GM19351 (cell line): ENCODE data around the gene RNF207.
A peak's percentile ranks its signal among the peaks of the same experiment; 100 is the strongest.

Experiments used
- ATAC-seq: cut with Tn5 transposase; IDR thresholded peaks from one replicate; pipeline ENCODE4 v1.9.1; 2021; ENCODE audit warnings: mild to moderate bottlenecking, moderate library complexity; ENCODE audit not compliant: unreplicated experiment

Gene RNF207

DNA sequence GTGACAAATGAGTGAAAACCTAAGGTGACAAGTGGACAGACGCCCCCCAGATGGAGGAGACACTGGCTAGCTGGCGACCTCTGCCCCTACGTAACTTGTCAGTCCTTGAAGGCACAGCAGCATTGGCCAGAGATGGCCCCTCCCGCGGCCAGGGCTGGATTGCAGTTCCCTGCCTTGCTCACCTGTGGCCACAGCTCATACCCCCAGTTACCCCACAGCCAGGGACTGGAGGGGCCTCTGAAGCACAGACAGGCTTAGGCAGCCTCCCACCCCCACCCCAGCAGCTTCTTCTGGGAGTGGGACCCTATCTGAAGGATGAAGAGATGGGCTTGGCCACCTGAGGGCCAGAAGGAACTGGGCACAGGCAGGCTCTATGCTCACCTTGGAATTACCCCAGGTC lies 41.7 kb downstream of the RNF207 start:
- ATAC-seq = no peak

DNA sequence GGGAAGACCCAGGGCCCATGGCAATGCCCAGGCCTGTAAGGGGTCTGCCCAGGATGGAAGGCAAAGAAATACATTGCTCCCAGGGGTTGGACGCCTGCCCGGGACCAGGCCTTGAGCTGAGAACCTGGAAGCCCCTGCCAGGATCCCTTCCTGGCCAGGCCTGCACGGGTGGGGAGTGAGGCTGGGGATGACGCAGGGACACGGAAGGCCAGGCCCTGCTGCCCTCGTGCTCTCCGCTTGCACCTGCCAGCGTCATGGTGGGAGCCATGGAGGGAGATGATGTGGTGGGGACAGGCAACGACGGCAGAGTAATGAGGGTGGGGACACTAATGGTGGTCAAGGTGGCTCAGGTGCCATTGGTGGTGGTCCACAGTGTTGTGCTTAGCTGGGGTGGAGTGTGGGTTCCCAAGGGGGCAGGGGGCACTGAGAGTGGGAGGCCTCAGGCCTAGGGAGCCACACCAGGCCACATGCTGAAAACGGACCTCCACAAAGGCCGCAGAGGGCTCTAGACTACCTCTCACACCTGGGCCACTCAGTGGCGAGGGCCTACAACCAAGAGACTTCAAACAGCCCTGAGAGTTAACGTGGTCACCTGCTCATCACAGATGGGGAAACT lies 42.4 kb downstream of the RNF207 start:
- ATAC-seq = no peak

- ATAC-seq = no peak
Measured at GRCh38 chr1:6248932-6249738, 43.2 kb downstream of the RNF207 start.

- ATAC-seq = no peak
Measured at GRCh38 chr1:6249739-6250689, 44.1 kb downstream of the RNF207 start.

DNA sequence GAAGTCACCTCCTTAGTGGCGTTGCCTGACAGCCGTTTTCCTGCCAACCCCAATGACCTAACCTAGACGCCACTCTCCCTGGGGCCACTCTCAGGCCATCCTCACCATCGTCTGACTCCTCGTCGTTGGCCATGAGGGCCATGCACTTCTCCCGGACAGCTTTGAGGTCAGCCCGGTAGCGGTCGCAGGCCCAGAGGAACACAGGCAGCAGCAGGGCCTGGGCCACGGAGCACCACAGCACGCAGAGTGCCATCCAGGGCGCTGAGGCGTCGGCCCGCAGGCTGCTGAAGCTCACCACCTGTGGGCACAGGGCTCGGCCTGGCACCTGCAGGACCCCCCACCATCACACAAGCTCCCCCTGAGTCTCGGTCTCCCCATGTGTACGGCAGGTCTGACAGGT lies 45.3 kb downstream of the RNF207 start:
- no peak for ATAC-seq

DNA sequence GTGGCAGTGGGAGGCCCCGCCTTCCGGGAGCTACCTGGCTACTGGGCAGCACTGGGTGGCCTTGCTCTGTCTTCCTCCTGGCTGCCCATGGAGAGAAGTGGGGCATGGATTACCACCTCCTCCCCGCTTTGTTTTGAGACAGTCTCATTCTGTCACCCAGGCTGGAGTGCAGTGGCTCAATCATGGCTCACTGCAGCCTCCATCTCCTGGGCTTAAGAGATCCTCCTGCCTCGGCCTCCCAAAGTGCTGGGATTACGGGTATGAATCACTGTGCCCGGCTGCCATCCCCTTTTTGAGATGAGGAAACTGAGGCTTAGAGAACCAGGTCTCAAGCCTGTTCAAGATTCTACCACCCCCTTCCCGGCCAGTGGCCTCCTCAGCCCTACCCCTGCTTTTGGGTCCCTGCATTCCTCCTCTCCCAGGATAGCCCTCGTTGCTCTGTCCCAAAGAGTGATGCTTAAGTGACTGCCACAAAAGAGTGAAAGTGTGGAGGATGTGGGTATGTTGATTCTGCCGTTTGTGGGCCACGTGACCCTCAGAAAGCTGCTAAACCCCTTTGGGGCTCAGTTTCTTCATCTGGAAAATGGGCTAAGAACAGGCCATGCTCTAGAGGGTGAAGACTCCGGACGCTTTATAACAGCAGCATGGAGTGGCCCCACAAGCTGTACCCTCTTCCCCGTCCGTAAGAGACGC lies 45.9 kb downstream of the RNF207 start:
- ATAC-seq = no peak

DNA sequence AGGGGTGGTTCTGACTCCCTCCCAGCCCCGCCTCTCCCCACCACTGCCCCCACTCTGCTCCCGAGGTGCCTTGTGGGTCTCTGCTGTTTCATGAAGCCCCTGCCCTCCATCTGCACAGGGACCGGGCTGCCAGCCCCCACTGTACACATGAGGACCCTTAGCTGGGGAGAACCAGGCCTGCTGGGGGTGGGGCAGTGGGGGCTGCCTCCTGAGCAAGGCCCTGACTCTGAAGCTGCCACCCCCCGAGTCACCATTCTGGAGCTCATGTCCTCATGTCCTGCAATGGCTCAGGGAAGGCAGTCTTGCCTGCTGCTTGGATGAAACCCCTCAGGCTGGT lies 46.4 kb downstream of the RNF207 start:
- no peak for ATAC-seq

DNA sequence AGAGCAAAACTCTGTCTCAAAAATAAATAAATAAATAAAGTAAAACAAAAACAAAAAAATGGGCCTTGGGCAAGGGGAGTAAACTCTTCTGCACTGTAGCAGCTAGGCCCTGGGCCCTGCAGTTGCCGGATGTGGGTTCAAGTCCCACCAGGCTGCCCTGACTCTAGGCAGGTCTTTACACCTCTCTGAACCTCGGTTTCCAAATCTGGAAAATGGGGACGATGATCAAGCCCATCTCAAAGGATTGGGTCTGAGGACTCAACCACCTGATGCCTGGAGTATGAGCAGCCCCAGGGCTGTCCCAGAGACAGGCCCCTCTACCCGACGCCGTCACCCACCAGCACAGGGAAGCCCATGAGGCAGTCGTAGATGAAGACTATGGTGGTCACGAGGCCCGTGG lies 47.5 kb downstream of the RNF207 start:
- ATAC-seq = no peak

GRCh38 chr1:6254691-6255090 lies 48.8 kb downstream of the RNF207 start:
- ATAC-seq = no peak

- no peak for ATAC-seq
Measured at GRCh38 chr1:6256645-6257044, 50.7 kb downstream of the RNF207 start.

- no peak for ATAC-seq
Measured at GRCh38 chr1:6257541-6258069, 51.7 kb downstream of the RNF207 start.

DNA sequence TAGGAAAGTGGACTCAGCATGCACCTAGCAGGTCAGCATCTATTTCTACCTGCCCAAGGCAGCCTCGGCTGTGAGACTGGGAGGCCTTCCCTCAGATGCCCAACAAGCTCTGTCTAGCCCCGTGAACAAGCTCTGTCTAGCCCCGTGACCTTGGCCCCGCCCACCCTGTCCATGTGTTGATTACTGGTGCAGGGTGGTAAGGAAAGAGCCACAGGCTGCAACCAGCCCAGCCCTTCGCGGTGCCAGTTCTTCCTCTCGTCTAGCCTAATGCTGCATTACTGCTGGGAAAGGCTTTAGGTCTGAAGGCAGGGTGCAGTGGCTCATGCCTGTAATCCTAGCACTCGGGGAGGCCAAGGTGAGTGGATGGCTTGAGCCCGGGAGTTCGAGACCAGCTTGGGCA lies 52.8 kb downstream of the RNF207 start:
- no peak for ATAC-seq

- ATAC-seq = peak; percentile 67
Measured at GRCh38 chr1:6259491-6260362, 53.8 kb downstream of the RNF207 start.

DNA sequence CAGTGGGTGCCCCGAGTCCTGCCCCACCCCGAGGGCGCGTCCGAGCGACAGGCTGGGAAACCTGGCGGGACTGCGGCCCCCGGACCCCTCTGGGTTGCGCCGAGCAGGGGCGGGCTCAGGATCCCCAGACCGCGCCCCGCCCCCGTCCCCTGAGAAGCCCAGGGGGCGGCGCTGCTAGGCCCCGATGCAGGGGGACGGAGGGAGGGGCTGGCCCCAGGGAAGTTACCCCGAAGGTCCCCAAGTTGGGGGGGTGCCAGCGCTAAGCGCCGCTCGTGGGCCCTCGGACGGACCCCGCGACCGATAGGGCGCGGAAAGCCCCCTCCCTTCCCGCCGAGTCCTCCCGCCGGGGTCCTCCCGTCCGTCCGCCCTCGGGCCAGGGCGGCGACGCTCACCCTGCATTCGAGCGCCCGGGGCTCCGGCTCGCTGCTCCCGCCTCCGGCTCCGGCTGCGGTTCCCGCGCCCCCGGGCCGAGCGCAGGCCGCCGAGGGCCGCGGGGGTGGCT lies 54.6 kb downstream of the RNF207 start:
- ATAC-seq = peak; percentile 29

GRCh38 chr1:6260961-6261614 lies 55.2 kb downstream of the RNF207 start, which contains the start of gene GPR153:
Gene GPR153 (minus strand): TSS chr1:6261098. CDS start chr1:6254905, 6,193 bp downstream.
- ATAC-seq = peak; percentile 43

DNA sequence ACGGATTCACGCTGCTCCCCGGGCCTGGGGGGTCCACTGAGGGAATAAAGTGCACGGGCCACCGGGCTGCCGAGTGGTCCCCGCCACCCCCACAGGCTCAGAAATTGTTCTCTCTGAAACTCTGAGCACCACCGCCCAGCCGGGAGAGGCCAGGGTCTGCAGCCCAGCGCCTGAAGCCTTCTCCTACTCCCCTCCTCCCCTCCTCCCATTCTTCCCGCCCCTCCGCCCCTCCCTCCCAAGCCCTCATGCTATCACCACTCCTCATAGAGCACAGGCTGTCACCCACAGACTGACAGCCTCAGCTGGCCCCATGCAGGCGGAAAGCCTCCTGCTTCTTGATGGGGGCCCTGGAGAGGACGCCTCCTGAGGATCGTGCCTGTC lies 55.7 kb downstream of the RNF207 start:
- no peak for ATAC-seq

GRCh38 chr1:6262555-6263420 lies 56.9 kb downstream of the RNF207 start:
- no peak for ATAC-seq

- no peak for ATAC-seq
Measured at GRCh38 chr1:6263716-6264115, 57.8 kb downstream of the RNF207 start.
